BLaER1 treated with 17β-estradiol and CSF1 and Interleukin-3, amounts not matched to agents 10 nM and 100 nM (cell line): ENCODE measurements around the gene GSTM4.

Experiments
- H3K27ac ChIP-seq, 11 experiments: shearing (Covaris generic); formaldehyde crosslinking; 2 replicates each; pipeline ENCODE4 v1.8.1; 2022
- H3K27me3 ChIP-seq, 11 experiments: shearing (Covaris generic); formaldehyde crosslinking; 2 replicates each; pipeline ENCODE4 v1.8.1; 2022
- H3K36me3 ChIP-seq, 11 experiments: shearing (Covaris generic); formaldehyde crosslinking; 2 replicates each; pipeline ENCODE4 v1.8.1; 2022
- H3K4me1 ChIP-seq, 10 experiments: shearing (Covaris generic); formaldehyde crosslinking; 2 replicates each; pipeline ENCODE4 v1.8.1; 2022
- H3K4me2 ChIP-seq, 11 experiments: shearing (Covaris generic); formaldehyde crosslinking; 2 replicates each; pipeline ENCODE4 v1.8.1; 2022
- H3K4me3 ChIP-seq, 10 experiments: shearing (Covaris generic); formaldehyde crosslinking; 2 replicates each; pipeline ENCODE4 v1.8.1; 2022
- H3K9ac ChIP-seq, 11 experiments: shearing (Covaris generic); formaldehyde crosslinking; 2 replicates each; pipeline ENCODE4 v1.8.1; 2022
- H3K9me3 ChIP-seq, 11 experiments: shearing (Covaris generic); formaldehyde crosslinking; replicated peaks in 1 of 11; 2 replicates each; pipeline ENCODE4 v1.8.1; 2022
- H4K20me1 ChIP-seq, 11 experiments: shearing (Covaris generic); formaldehyde crosslinking; 2 replicates each; pipeline ENCODE4 v1.8.1; 2022
- Cebpa-rat ChIP-seq, 11 experiments: shearing (Covaris generic); IDR thresholded peaks; 2 replicates each; pipeline ENCODE4 v1.8.1; 2022

GSTM4 gene

GRCh38 chr1:109617291-109617801, 38.6 kb upstream of the GSTM4 start:
- no peaks in the 10 kb centered on the region for H3K9me3 ChIP-seq
- H3K4me3 ChIP-seq = no peak overlapping the region
- peak overlapping the region in 10 of 11 experiments; percentile 1 to 97 (median 58); a peak in 17 of 22 replicates for H3K4me2 ChIP-seq
- peaks cover 8 to 15% (median 11%) of the 10 kb centered on the region in 11 experiments; a peak in 17 of 22 replicates for H4K20me1 ChIP-seq
- peak overlapping the region in 1 of 11 experiments; percentile 61; a peak in 1 of 22 replicates for H3K9ac ChIP-seq
- H3K36me3 ChIP-seq = no peaks in the 10 kb centered on the region; a peak in 1 of 22 replicates
- H3K27me3 ChIP-seq = no peaks in the 10 kb centered on the region
- peak overlapping the region in 4 of 11 experiments; percentile 69 to 87 (median 71); a peak in 10 of 22 replicates for H3K27ac ChIP-seq
- peaks cover 57 to 80% (median 67%) of the 10 kb centered on the region in 10 experiments for H3K4me1 ChIP-seq
- no peak for TF ChIP-seq Cebpa-rat (IDR thresholded peaks at IDR 0.05)

- H3K27me3 ChIP-seq = no peaks in the 10 kb centered on the region
- no peaks in the 10 kb centered on the region; a peak in 1 of 22 replicates for H3K36me3 ChIP-seq
- H3K27ac ChIP-seq = peak overlapping the region; percentile 83 to 96 (median 91)
- H3K4me3 ChIP-seq = peak overlapping the region; percentile 83 to 95 (median 89); a peak in 19 of 20 replicates
- TF ChIP-seq Cebpa-rat (IDR thresholded peaks at IDR 0.05) = no peak
- H3K4me1 ChIP-seq = peaks cover 61 to 80% (median 74%) of the 10 kb centered on the region in 10 experiments
- peak overlapping the region; percentile 87 to 100 (median 97) for H3K4me2 ChIP-seq
- peak overlapping the region; percentile 84 to 94 (median 90) for H3K9ac ChIP-seq
- H3K9me3 ChIP-seq = no peaks in the 10 kb centered on the region
- H4K20me1 ChIP-seq = peaks cover 21 to 31% (median 26%) of the 10 kb centered on the region in 11 experiments; a peak in 18 of 22 replicates
Observed at GRCh38 chr1:109618661-109619575, 37.0 kb upstream of the GSTM4 start.

- no peak for TF ChIP-seq Cebpa-rat (IDR thresholded peaks at IDR 0.05)
- peak within 1 kb of the TSS; percentile 84 to 94 (median 90) for H3K9ac ChIP-seq
Observed at GRCh38 chr1:109619576-109620400, 36.1 kb upstream of the GSTM4 start, which contains the start of the genes AMPD2 and GNAT2. AMPD2 (plus strand) TSS chr1:109619837; CDS start chr1:109621176, 1,339 bp downstream. GNAT2 (minus strand) TSS chr1:109619616; CDS start chr1:109612870, 6,746 bp downstream.

GRCh38 chr1:109620401-109620791, 35.5 kb upstream of the GSTM4 start:
- Histone ChIP-seq H4K20me1 (peaks cover 34 to 44% (median 40%) of the 10 kb centered on the region in 11 experiments; a peak in 21 of 22 replicates), H3K9me3 (no peaks in the 10 kb centered on the region), H3K4me3 (peak overlapping the region; percentile 83 to 95 (median 89)), H3K27ac (peak overlapping the region; percentile 83 to 96 (median 91)), H3K4me2 (peak overlapping the region; percentile 87 to 100 (median 97)), H3K4me1 (peaks cover 71 to 82% (median 80%) of the 10 kb centered on the region in 10 experiments), H3K36me3 (peaks cover 0 to 4% (median 0%) of the 10 kb centered on the region in 11 experiments; a peak in 5 of 22 replicates), H3K9ac (peak overlapping the region; percentile 84 to 94 (median 90)), H3K27me3 (no peaks in the 10 kb centered on the region)
- TF ChIP-seq Cebpa-rat (IDR thresholded peaks at IDR 0.05) = no peak

More at GRCh38 chr1:109619576-109620400, 36.1 kb upstream of the GSTM4 start, which contains the start of the genes AMPD2 and GNAT2:
- Histone ChIP-seq H3K4me1 (peaks cover 70 to 82% (median 80%) of the 10 kb centered on the region in 10 experiments), H4K20me1 (peaks cover 28 to 40% (median 34%) of the 10 kb centered on the region in 11 experiments; a peak in 21 of 22 replicates), H3K27ac (peak within 1 kb of the TSS; percentile 83 to 96 (median 91)), H3K4me2 (peak within 1 kb of the TSS; percentile 87 to 100 (median 97)), H3K36me3 (no peaks in the 10 kb centered on the region; a peak in 1 of 22 replicates), H3K9me3 (no peaks in the 10 kb centered on the region), H3K4me3 (peak within 1 kb of the TSS; percentile 83 to 95 (median 89)), H3K27me3 (no peaks in the 10 kb centered on the region)

GRCh38 chr1:109620841-109621286, 35.0 kb upstream of the GSTM4 start:
- H3K4me3 ChIP-seq = peak overlapping the region; percentile 83 to 95 (median 89)
- H3K9ac ChIP-seq = peak overlapping the region; percentile 84 to 94 (median 90)
- H3K4me2 ChIP-seq = peak overlapping the region; percentile 87 to 100 (median 98)
- no peaks in the 10 kb centered on the region for H3K27me3 ChIP-seq
- H3K36me3 ChIP-seq = peaks cover 0 to 9% (median 2%) of the 10 kb centered on the region in 11 experiments; a peak in 12 of 22 replicates
- H3K9me3 ChIP-seq = no peaks in the 10 kb centered on the region
- H3K27ac ChIP-seq = peak overlapping the region; percentile 84 to 96 (median 91)
- peaks cover 39 to 46% (median 45%) of the 10 kb centered on the region in 11 experiments; a peak in 21 of 22 replicates for H4K20me1 ChIP-seq
- H3K4me1 ChIP-seq = peaks cover 71 to 82% (median 80%) of the 10 kb centered on the region in 10 experiments
- TF ChIP-seq Cebpa-rat (IDR thresholded peaks at IDR 0.05) = no peak

- Histone ChIP-seq H3K27ac (peak overlapping the region; percentile 47 to 96 (median 89); a peak in 20 of 22 replicates), H4K20me1 (peaks cover 46 to 53% (median 52%) of the 10 kb centered on the region in 11 experiments; a peak in 21 of 22 replicates), H3K36me3 (peaks cover 7 to 16% (median 9%) of the 10 kb centered on the region in 11 experiments; a peak in 21 of 22 replicates), H3K27me3 (no peaks in the 10 kb centered on the region), H3K4me2 (peak overlapping the region; percentile 87 to 100 (median 97)), H3K4me1 (peaks cover 71 to 82% (median 79%) of the 10 kb centered on the region in 10 experiments), H3K9ac (peak overlapping the region; percentile 70 to 94 (median 88)), H3K4me3 (peak overlapping the region; percentile 83 to 95 (median 89)), H3K9me3 (no peaks in the 10 kb centered on the region)
- no peak for TF ChIP-seq Cebpa-rat (IDR thresholded peaks at IDR 0.05)
Observed at GRCh38 chr1:109621379-109622136, 34.3 kb upstream of the GSTM4 start.

- H3K4me2 ChIP-seq = peak overlapping the region; percentile 87 to 100 (median 97)
- peak overlapping the region; percentile 47 to 96 (median 85); a peak in 21 of 22 replicates for H3K27ac ChIP-seq
- H3K9ac ChIP-seq = peak overlapping the region; percentile 70 to 94 (median 87)
- H3K36me3 ChIP-seq = peaks cover 14 to 23% (median 17%) of the 10 kb centered on the region in 11 experiments
- peaks cover 67 to 82% (median 77%) of the 10 kb centered on the region in 10 experiments for H3K4me1 ChIP-seq
- no peaks in the 10 kb centered on the region for H3K9me3 ChIP-seq
- H4K20me1 ChIP-seq = peaks cover 46 to 61% (median 60%) of the 10 kb centered on the region in 11 experiments; a peak in 21 of 22 replicates
- H3K4me3 ChIP-seq = peak overlapping the region; percentile 83 to 95 (median 89)
- H3K27me3 ChIP-seq = no peaks in the 10 kb centered on the region
- no peak for TF ChIP-seq Cebpa-rat (IDR thresholded peaks at IDR 0.05)
Observed at GRCh38 chr1:109622137-109622892, 33.6 kb upstream of the GSTM4 start.
